AG04449 (cell line): Measurements from ENCODE around the gene RSAD1.

ENCODE experiments used
- CTCF ChIA-PET: fragments of 350-600 bp; formaldehyde crosslinking; extraction: SDS; loops from one replicate; lab custom pipeline; 2021; ENCODE audit warnings: antibody characterized with exemption; lab: Yijun Ruan, JAX
- POLR2A ChIA-PET: fragments of 400-600, 350-600 bp; formaldehyde crosslinking; extraction: SDS; loops from one replicate; lab custom pipeline; 2020; ENCODE audit warnings: antibody characterized with exemption, inconsistent platforms; lab: Yijun Ruan, JAX
- DNase-seq: peaks from one replicate; pipeline ENCODE4 v3.0.0-alpha.2; 2010; ENCODE audit warnings: low read depth, low spot score
- H3K4me3 ChIP-seq: 2 replicates; pipeline ENCODE4 v1.5.1; 2011; ENCODE audit warnings: low read depth, mild to moderate bottlenecking, control low read depth, low read length
- CTCF ChIP-seq: IDR thresholded peaks from one replicate; pipeline ENCODE4 v1.5.1; 2011; ENCODE audit warnings: mild to moderate bottlenecking, moderate library complexity, low read length, control low read depth, inconsistent platforms; ENCODE audit not compliant: insufficient read depth; ENCODE audit errors: missing control alignments

Gene RSAD1

DNA sequence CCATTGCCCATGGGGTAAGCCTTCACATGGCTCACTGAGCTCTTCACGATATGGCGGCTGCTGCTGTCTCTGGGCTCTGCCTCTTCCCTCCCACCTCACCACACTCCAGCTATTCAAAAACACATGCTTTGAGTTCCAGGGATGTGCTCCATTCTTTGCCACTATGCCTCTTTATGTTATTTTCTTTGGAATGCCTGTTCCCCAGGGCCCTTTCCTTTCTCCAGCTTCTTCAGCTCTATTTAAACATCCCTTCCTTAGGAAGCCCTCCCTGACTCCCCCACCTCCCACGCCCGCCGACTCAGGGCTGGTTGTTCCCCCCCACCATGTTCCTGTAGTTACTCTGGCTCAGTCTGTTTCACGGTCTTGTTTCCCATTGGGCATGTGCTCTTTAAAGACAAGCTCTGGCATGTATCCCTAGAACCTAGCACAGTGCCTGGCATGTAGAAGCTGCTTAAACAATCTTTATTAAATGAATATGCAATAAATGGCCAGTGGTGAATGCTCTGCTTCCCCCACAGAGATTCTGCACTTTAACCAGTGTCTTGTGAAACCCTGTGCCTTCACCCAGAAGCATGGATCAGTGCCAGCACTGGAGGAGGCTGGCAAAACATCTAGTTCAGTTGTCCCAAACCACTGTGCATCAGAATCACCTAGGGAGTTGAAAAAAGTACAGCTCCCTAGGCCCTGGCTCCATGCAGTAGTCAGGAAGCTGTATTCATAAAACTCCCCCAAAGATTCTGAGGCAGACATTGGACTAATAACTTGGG is 36.5 kb downstream of the RSAD1 start:
- ChIA-PET CTCF (interaction anchor here (1.0 to 3.1 kb wide), 6 partner anchors 11 to 36 kb away, joined by 3 to 25 read pairs (median 6); partner anchors contain the start of gene EPN3), POLR2A (no interaction called here)
- no peak for TF ChIP-seq CTCF
- no peak for DNase-seq
- no peak overlapping the region for H3K4me3 ChIP-seq

DNA sequence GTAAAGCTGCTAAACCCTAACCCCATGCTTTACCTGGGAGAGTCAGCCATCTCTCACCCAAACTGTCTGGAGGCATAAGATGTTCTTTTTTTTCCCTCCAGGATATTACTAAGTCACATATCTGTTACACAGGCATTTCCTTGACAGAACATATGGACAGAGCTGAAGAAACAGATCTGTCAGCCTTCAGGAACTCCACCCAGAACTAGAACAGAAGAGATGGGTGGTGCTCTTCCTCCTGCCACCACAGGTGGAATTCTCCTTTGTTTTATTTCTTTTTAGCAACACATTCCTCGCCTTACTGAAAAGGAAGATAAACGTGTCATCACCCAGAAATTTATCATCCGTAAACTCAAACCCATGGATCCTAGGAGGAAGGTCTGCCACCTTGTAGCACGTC is 38.4 kb downstream of the RSAD1 start:
- POLR2A ChIA-PET = no interaction called here
- CTCF ChIA-PET = interaction anchor here (1.0 to 3.1 kb wide), 3 partner anchors 14 to 22 kb away, joined by 3 to 25 read pairs (median 3); no protein-coding TSS in a partner anchor
- H3K4me3 ChIP-seq = no peak overlapping the region
- no peak for DNase-seq
- TF ChIP-seq CTCF = no peak

DNA sequence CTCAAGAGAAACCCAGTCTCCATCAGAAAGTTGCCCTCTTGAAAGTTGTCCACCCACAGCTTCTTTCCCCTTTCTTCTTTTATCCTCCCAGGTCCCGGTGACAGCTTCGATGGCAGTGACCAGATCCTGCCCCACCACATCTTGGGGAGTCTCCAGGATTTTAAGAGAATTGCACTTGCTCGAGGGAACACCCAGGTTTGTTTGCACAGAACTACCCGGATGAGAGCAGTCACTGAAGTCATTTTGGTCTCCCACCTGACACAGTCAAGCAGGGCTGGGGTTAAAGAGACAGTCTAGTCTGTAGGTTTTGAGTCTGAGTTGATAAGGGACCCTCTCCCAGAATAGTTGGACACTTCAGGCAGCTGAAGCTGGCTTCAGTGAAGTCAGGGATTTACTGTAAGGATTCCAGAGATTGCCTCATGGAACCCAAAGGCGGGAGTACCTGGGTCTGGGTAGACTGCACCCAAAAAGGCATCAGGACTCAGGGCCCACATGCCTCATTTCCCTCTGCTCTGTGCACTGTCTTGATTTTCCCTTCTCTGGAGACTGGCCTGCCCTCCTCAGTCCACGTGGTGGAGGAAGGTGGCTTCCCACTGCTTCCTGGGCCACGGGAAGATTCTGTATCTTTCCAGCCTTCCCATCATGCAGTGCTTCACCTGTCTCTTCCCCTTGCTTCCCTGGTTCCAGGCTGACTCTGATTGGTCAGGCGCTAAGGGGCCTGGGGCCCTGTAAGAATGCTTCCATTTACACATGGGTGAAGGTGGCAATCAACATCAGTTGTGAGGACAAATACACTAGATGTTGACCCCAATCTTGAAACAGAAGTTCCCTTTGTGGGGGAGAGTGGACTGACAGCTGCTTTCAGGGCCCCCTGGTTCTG is 39.1 kb downstream of the RSAD1 start:
- ChIA-PET CTCF (interaction anchor here (3.1 kb wide), 1 partner anchor 15 kb away, joined by 25 read pairs; no protein-coding TSS in a partner anchor), POLR2A (no interaction called here)
- no peak for TF ChIP-seq CTCF
- no peak overlapping the region for H3K4me3 ChIP-seq
- DNase-seq = no peak

DNA sequence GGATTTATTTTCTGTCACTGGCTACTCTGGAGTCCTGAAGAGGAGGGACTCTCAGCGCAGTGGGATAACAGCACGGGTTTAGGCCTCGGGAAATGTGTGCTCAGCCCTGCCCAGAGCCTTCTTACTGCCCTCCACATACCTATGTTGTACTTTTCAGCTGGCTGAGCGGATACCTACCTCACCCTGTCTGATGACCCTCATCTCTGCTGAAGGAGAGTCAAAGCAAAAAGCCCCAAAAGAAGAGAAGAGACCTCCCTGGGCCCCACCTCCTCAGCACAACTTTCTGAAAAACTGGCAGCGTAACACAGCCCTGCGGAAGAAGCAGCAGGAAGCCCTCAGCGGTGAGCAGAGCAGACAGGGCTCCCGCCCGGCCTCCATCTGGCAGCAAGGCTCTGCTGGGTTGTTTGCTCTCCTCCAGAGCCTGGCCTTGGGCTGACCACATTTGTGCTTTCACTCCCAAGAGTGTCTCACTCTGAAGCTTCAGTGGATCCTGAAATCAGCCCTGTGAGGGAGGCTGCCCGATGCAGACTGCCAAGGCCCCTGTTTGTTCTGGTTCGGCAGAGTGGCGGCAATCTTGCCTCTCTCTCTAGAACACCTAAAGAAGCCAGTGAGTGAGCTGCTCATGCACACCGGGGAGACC is 39.8 kb downstream of the RSAD1 start:
- POLR2A ChIA-PET = no interaction called here
- CTCF ChIA-PET = no interaction called here
- DNase-seq = no peak

DNA sequence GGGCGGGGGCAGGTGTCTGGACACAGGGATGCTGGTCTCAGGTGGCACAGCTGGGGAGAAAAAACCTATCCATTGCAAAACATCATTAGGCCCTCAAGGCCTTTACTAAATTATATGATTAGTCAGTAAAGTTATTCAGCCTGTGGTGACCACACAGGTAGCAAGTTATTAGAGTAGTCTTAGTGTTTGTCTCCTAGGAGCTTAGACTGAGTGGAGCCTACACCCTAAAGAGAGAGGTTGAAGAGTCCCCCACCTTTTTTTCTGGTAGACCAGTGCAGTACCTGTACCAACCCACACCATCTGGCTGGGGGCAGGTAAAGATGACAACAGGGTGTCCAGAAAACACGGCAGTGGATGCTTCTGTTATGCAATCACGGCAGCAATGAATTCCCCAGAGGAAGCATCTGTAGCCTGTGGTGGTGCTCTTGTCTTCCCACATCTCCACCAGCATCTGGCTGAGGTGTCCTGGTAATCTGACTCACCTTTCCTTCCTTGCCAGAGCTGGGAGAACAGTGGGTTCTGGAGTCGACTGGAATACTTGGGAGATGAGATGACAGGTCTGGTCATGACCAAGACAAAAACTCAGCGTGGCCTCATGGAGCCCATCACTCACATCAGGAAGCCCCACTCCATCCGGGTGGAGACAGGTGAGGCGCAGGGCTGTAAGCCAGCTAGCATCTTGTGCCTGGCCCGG is 40.6 kb downstream of the RSAD1 start:
- ChIA-PET CTCF (no interaction called here), POLR2A (no interaction called here)
- H3K4me3 ChIP-seq = no peak overlapping the region
- no peak for DNase-seq
- TF ChIP-seq CTCF = no peak

More for the DNA sequence above, 39.8 kb downstream of the RSAD1 start:
- no peak for TF ChIP-seq CTCF
- H3K4me3 ChIP-seq = no peak overlapping the region
